Bronchial epithelial cell (primary cell): ENCODE measurements around the gene FANCC. TPM values are rescaled to one million over a fixed set of nuclear protein-coding genes. Genes with fewer than 3 reads are reported as not detected.

Source experiments
- DNase-seq: peaks from one replicate; pipeline ENCODE4 v3.0.0-alpha.2; 2010; ENCODE audit warnings: low read depth
- FAIRE-seq: peaks from 2 replicates; lab custom pipeline; 2011; peaks lifted over from hg19 to GRCh38; lab: Jason Lieb, UNC
- H3K27me3 ChIP-seq: 2 replicates; pipeline ENCODE4 v1.5.1; 2011; ENCODE audit warnings: low read length; ENCODE audit not compliant: control insufficient read depth, insufficient read depth
- H3K36me3 ChIP-seq: 2 replicates; pipeline ENCODE4 v1.5.1; 2011; ENCODE audit warnings: low read length; ENCODE audit not compliant: control insufficient read depth, insufficient read depth
- H3K4me3 ChIP-seq: 2 replicates; pipeline ENCODE4 v1.5.1; 2011; ENCODE audit warnings: mild to moderate bottlenecking, low read depth, low read length, control low read depth
- CTCF ChIP-seq: IDR thresholded peaks from 2 replicates; pipeline ENCODE4 v1.5.1; 2011; ENCODE audit warnings: mild to moderate bottlenecking, moderate library complexity, low read length, control low read depth, inconsistent platforms; ENCODE audit not compliant: insufficient read depth, severe bottlenecking
- total RNA-seq: library from RNA; depleted of rRNA; stranded (reverse); fragments of >200 nt; gene quantifications from 2 replicates; pipeline ENCODE4 v1.2.1, GENCODE V29; 2014

FANCC gene
- total RNA-seq, 1 donor from 2014 or later: 3.4 TPM

GRCh38 chr9:95344735-95345325 is 27.3 kb upstream of the FANCC start:
- Histone ChIP-seq H3K36me3 (no peaks in the 10 kb centered on the region), H3K27me3 (peaks cover 3% of the 10 kb centered on the region), H3K4me3 (no peak overlapping the region)
- TF ChIP-seq CTCF: no peak
- DNase-seq: no peak
- FAIRE-seq: no peak

GRCh38 chr9:95343725-95344287 is 26.3 kb upstream of the FANCC start:
- DNase-seq (no peak), FAIRE-seq (no peak)
- no peak for TF ChIP-seq CTCF
- Histone ChIP-seq H3K36me3 (no peaks in the 10 kb centered on the region), H3K27me3 (no peaks in the 10 kb centered on the region), H3K4me3 (no peak overlapping the region)

- FAIRE-seq (no peak), DNase-seq (no peak)
- Histone ChIP-seq H3K4me3 (no peak overlapping the region), H3K27me3 (no peaks in the 10 kb centered on the region), H3K36me3 (no peaks in the 10 kb centered on the region)
- no peak for TF ChIP-seq CTCF
These were observed 25.1 kb upstream of the FANCC start for GRCh38 chr9:95342571-95342970.

- FAIRE-seq: no peak
- peak; percentile 13 for DNase-seq
These were observed 23.9 kb upstream of the FANCC start for GRCh38 chr9:95341293-95341962.

GRCh38 chr9:95338243-95338642 is 20.7 kb upstream of the FANCC start:
- TF ChIP-seq CTCF: no peak
- no peak overlapping the region for H3K4me3 ChIP-seq
- H3K36me3 ChIP-seq: no peaks in the 10 kb centered on the region
- no peak for DNase-seq
- H3K27me3 ChIP-seq: no peaks in the 10 kb centered on the region
- no peak for FAIRE-seq

More at GRCh38 chr9:95341293-95341962, 23.9 kb upstream of the FANCC start:
- Histone ChIP-seq H3K36me3 (no peaks in the 10 kb centered on the region), H3K4me3 (no peak overlapping the region), H3K27me3 (no peaks in the 10 kb centered on the region)
- peak; percentile 16 for TF ChIP-seq CTCF

- DNase-seq (no peak), FAIRE-seq (no peak)
- no peaks in the 10 kb centered on the region for H3K36me3 ChIP-seq
- peak; percentile 30 for TF ChIP-seq CTCF
- no peaks in the 10 kb centered on the region for H3K27me3 ChIP-seq
- no peak overlapping the region for H3K4me3 ChIP-seq
These were observed 18.8 kb upstream of the FANCC start for GRCh38 chr9:95336281-95336680.
